EL (cell line): Measurements from ENCODE around the gene RAB8B.
A peak's percentile ranks its signal among the peaks of the same experiment; 100 is the strongest.

Experiments
- DNase-seq: peaks from one replicate; pipeline ENCODE4 v3.0.0-alpha.2; 2016

RAB8B gene

DNA sequence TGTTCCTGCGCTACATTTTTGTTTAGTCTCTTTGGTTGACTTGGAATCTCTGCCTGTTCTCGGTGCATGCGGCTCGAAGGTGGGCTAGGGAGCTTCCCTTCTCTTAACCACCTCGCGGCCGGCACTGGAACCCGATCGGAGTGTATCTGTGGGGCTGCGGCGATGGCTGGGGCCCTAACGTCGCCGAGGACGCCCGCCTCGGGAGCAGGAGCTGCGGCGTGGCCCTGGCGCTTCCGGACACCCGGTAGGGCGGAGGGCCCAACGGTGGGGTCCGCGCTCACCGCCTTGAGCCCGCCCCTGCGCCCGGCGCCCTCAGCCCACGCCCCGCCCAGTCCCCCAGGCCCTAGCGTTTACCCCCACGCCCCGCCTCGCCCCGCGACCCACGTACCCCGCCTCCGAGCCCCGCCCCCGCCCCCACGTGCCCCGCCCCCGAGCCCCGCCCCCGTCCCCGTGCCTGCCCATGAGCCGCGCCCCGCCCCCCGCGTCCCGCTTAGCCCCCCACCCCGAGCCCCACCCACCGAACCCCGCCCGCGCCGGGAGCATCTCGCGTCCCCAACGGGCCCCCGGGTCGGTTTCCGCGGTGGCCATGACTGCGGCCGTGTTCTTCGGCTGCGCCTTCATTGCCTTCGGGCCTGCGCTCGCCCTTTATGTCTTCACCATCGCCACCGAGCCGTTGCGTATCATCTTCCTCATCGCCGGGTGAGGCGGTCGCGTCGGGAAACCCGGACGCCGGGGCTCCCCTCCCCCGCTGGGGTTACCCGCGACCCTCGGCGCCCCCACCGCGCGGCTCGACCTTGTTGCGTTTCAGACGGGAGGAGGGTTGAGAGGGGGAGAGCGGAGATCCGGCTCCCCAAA, 87.9 kb downstream of the RAB8B start, which contains the start of gene APH1B:
TSS of gene APH1B (plus strand) at position 568 of the 855 bp plus-strand sequence. CDS start at position 587, 19 bp downstream.
- peak; percentile 73 for DNase-seq

DNA sequence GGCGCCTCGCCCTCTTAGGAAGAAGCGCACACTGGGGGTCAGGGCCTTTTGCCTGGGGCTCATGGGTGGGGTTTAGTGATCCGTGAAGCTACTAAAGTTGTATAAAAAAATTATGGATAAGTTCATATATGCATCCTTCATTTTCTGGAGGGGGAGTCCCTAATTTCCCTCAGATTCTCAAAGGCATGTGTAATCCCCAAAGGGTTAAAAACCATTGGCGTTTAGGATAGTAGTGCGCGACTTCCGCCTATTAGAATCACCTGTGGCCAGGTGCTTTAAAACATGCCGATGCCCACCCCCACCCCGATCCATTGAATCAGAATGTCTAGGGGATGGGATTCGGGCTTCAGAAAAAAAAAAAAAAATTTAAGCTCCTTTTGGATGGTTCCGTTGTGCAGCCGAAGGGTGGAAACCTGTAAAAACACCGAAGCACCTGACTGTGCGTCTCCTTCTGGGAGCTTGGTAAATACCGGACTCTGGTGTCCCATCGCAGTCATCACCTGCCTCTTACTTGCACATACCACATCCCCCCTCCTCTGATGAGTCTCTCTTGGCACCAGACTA, 88.6 kb downstream of the RAB8B start:
- DNase-seq, result no peak

GRCh38 chr15:63283126-63283525, 93.7 kb downstream of the RAB8B start:
- no peak for DNase-seq

DNA sequence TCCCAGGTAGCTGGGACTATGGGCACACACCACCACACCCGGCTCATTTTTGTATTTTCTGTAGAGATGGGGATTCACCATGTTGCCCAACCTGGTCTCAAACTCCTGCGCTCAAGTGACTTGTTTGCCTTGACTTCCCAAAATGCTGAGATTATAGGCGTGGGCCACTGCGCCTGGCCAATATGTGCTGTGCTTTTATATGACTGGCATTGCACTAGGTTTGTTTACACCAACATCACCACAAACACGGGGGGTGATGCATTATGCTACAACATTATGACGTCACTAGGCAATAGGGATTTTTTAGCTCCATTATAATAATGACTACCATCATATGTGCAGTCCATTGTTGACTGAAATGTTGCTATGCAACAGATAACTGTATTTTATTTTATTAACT, 94.9 kb downstream of the RAB8B start:
- no peak for DNase-seq

DNA sequence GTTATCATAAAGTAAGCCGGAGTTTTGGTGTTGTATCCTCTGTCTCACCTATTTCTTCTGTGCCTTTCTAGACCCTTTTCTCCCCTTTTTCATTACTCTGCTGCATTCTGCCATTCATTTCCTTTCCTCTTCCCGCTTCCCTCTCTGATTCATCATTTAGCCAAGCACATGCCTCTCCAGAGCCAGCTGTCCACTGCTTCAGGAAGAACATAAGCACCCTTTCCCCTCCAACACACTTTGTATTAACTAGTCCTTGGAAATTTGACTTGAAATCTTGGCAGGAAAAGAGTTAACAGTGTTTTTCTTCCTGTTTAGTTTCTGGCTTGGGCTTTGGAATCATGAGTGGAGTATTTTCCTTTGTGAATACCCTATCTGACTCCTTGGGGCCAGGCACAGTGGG, 97.7 kb downstream of the RAB8B start:
- DNase-seq, result peak; percentile 28

DNA sequence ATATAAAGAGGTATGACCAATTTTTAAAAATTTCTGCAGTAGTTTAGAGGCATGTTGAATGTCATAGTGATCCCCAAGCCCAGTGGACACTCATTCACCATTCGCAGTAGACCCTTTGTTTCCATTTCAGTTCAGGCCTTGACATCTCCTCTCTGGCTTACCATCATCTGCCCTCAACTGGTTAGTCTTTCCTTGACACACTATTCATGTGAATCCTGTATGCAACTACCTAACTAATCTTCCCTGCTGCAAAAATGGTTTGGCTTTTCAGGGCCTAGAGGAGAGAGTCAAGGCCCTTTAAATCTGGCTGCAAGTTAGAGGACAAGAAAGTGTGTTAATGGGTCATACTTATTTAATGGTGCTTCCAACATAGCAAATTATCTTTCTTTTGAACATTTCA, 98.9 kb downstream of the RAB8B start:
- no peak for DNase-seq

DNA sequence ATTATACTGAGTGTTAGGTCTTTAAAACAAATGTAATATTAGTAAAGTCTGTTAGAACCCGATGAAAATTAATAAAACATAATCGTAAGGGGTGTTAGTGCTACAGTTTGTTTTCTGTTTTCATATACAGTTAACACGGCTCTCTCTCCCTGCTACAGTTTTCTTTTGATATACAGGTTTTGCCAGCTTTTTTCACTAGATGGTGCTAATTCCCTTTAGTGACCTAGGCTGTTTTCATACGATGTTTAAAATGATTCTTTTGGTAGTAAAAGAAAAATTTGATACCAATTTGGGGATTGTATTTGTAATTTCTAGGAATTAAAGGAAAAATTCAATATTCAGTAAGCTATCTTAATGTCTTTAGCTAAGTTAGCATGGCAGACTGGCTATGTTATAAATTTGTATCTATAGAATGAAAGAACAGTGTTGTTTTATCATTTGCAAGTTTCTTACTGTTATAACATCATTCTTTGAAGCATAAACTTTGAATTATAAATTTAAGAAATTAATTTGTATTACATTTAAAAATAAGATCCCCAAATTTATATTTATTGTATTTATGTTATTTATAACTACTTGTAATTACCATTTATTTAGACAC, 99.5 kb downstream of the RAB8B start:
- DNase-seq, result peak; percentile 66

GRCh38 chr15:63291507-63291906, 102.1 kb downstream of the RAB8B start:
- DNase-seq, result peak; percentile 89

DNA sequence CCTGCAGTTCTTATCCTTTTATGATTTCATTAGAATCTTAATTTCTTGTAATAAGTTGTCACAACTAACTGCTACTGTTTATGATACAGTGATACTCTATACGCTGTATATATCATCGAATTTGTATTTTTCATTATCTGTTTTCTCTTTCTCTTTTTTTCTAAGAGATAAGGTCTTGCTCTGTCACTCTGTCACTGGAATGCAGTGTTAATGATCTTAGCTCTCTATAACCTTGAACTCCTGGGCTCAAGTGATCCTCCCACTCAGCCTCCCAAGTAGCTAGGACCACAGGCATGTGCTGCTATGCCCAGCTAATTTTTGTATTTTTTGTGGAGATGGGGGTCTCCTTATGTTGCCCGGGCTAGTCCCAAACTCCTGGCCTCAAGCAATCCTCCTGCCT, 102.8 kb downstream of the RAB8B start:
- no peak for DNase-seq

- no peak for DNase-seq
These were observed 103.4 kb downstream of the RAB8B start for GRCh38 chr15:63292771-63293170.

DNA sequence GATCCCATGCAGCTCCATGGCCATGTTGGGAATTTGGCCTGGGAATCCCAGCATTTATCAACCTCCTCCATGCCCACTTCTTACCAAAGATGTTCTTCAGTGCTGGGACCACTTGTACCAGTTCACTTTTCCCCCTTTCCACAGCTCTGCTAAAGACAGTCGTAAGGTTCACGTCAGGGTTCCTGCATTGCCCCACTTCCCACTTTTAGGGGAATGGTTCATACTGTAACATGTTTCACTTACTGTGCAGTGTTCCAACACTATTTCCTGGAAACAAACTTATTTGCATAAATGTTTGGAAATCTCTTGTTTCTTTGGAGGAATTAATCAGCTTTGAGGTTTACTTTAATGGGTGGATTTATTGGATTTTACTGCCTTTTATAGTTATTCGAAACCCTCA, 105.0 kb downstream of the RAB8B start:
- DNase-seq, result no peak

DNA sequence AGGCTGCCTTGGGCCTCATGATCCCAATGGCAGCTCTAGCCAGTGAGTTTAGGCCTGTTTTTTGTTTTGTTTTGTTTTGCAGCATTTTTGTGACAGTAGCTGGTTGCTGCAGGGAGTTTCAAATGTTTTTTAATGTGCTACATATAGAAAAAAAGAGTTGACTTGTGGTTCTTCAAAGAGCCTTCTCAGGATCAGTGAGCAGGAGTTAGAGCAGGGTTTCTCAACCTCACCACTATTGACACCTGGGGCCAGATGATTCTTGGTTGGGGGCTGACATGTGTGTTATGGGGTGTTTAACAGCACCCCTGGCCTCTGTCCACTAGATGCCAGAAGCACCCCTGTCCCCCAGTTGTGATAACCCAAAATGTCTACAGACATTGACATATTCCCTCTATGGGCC, 105.9 kb downstream of the RAB8B start:
- no peak for DNase-seq

GRCh38 chr15:63296195-63296594, 106.8 kb downstream of the RAB8B start:
- DNase-seq, result no peak

GRCh38 chr15:63299943-63300575, 110.7 kb downstream of the RAB8B start:
- DNase-seq, result no peak

DNA sequence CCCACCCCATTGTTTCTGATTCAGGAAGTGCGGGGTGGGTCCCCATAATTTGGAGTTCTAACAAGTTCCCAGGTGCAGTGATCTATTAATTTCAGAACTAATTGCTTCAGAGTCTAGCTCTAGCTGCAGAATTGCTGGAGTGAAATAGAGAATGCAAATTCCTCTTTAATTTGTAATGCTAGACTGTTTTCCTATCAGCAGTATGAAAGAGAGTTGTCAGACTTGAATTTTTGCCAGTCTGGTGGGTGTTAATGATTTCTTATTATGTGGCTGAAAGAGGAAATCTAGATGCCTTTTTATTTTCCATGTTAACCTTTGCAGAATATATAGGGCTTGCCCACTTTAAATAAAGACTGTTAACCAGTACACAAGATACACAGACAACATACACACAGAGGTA, 111.7 kb downstream of the RAB8B start:
- DNase-seq, result no peak

DNA sequence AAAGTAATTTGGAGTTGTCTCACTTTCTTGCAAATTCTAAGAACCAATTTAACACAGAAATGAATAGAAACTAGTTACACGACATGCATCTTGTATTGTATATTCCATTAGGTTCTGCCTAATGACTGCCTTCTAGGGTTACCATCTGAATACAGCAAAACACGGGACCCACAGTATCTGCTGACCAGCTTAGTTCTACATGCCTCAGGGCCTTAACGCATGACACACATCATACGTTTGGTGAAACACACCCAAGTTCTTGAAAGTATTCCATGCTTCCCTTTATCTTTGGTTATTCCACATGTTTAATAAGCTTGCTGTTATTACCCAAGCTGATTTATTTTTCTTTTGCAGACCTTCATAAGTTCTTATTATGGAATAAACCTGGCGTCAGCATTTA, 115.9 kb downstream of the RAB8B start:
- DNase-seq, result no peak

DNA sequence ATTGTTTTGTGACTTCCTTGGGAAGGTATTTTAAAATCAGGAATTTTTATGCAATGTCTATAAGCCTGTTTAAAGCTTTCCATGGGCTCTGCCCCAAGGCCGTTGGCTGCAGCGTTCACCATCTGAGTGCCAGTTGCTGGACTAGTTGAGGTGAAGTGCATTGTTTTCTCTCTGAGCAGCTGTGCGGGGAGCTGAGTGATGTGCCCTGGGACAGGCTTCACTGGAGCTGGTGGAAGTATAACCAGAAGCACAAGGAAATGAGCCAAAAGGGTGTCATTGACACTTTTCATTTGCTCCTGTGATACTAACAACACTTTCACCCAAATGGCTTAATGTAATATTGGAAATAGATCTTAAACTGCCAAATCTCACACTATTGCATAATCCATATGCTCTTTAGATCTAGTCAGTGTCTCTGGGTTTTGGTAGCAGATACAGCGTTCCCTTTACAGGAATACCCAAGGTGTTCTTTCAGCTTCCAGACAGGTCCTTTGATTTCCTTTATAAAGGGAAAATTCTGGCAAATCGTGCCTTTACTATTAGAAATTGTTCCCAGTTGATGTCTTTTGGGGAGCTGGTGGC, 117.2 kb downstream of the RAB8B start:
- DNase-seq, result no peak

DNA sequence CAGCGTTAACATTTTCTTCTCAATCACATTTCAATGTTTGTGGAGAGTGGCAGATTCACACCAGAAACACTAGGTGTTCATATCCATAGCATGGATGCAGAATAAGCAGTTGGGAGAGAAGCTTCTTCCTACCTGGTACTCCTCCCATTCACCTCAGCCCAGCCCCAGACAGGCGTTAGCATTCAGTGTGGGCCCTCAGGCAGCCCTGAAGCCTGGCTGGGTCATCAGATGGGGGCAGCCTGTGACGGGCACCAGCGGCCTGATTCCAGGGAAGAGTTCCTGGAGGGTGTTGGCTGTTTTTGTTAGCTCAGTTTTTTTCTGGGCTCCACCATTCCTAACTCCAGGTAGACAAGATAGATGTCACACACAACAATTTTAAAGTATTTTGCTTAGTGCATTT, 119.1 kb downstream of the RAB8B start:
- DNase-seq, result no peak

GRCh38 chr15:63308947-63309346, 119.5 kb downstream of the RAB8B start:
- no peak for DNase-seq

DNA sequence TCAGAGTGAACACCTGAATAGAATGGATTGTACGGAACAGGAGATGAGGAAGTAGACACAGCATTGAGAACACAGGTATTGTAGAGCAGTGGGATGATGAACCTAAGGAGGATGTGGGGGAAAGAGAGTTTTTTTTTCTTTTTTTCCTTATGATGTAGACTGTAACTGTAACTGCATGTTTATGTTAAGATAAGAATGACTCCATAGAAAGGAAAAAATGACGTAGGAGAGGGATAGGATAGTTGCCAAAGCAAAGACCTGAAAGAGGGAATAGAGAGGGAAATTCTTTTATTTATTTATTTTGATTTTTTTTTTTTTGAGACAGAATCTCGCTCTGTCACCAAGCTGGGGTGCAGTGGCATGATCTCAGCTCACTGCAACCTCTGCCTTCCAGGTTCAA, 121.2 kb downstream of the RAB8B start:
- DNase-seq, result no peak

- DNase-seq, result no peak
These were observed 122.9 kb downstream of the RAB8B start for GRCh38 chr15:63312286-63312685.

GRCh38 chr15:63313825-63314224, 124.4 kb downstream of the RAB8B start:
- no peak for DNase-seq

DNA sequence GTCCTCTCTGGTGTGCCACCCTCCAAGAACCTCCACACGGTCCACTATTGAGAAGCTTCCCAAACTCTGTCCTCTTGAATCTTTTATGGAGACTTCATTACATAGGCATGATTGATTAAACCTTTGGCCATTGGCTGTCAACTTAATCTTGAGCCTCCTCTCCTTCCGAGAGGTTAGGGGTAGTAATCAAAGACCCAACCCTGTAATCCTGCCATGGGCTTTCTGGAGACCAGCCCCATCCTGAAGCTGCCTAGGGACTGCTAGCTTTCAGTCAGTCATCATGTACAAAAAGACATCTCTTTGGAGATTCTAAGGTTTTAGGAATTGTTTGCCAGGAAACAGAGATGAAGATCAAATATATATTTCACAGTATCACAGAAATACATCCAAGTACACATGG, 125.0 kb downstream of the RAB8B start:
- DNase-seq, result no peak
